ENCODE measurements around the gene WNT8A.

Gene WNT8A

GRCh38 chr5:138109463-138110265, 25.8 kb downstream of the WNT8A start (continued):
- TF ChIP-seq CSRNP3 (CRISPR knock-in tag; IDR thresholded peaks at IDR 0.05) (no peak), ISL1 (CRISPR knock-in tag; IDR thresholded peaks at IDR 0.05) (no peak)

- ATAC-seq, result no peak
- TF ChIP-seq CSDC2 (CRISPR knock-in tag; IDR thresholded peaks at IDR 0.05), result no peak
- no peak for TF ChIP-seq TSHZ2 (CRISPR knock-in tag; IDR thresholded peaks at IDR 0.05)
- no peak for TF ChIP-seq ISL1 (CRISPR knock-in tag; IDR thresholded peaks at IDR 0.05)
- TF ChIP-seq BACH2 (CRISPR knock-in tag; IDR thresholded peaks at IDR 0.05; ENCODE audit: borderline replicate concordance), result no peak
- no peak for TF ChIP-seq POU6F1 (CRISPR knock-in tag; IDR thresholded peaks at IDR 0.05; ENCODE audit: borderline replicate concordance, low read depth)
- TF ChIP-seq TCF4 (CRISPR knock-in tag; IDR thresholded peaks at IDR 0.05; ENCODE audit: borderline replicate concordance), result no peak
- TF ChIP-seq PATZ1 (CRISPR knock-in tag; IDR thresholded peaks at IDR 0.05; ENCODE audit: borderline replicate concordance), result no peak
- no peak for TF ChIP-seq TOX (CRISPR knock-in tag; IDR thresholded peaks at IDR 0.05; ENCODE audit: borderline replicate concordance)
- TF ChIP-seq CREB5 (CRISPR knock-in tag; IDR thresholded peaks at IDR 0.05; ENCODE audit: low read depth), result no peak
- TF ChIP-seq GLIS3 (CRISPR knock-in tag; IDR thresholded peaks at IDR 0.05), result no peak
- no peak for TF ChIP-seq ZNF8 (CRISPR knock-in tag; IDR thresholded peaks at IDR 0.05)
- no peak for TF ChIP-seq ZNF70 (CRISPR knock-in tag; IDR thresholded peaks at IDR 0.05)
- TF ChIP-seq ZNF565 (CRISPR knock-in tag; conservative IDR thresholded peaks at IDR 0.05; ENCODE audit: low read depth), result no peak
These were observed 26.6 kb downstream of the WNT8A start for GRCh38 chr5:138110266-138110963.

GRCh38 chr5:138111181-138111580, 27.3 kb downstream of the WNT8A start:
- TF ChIP-seq POU6F1 (CRISPR knock-in tag; IDR thresholded peaks at IDR 0.05; ENCODE audit: borderline replicate concordance, low read depth) (no peak), ZC3H10 (CRISPR knock-in tag; IDR thresholded peaks at IDR 0.05) (no peak), GLIS3 (CRISPR knock-in tag; IDR thresholded peaks at IDR 0.05) (no peak), ZNF70 (CRISPR knock-in tag; IDR thresholded peaks at IDR 0.05) (no peak), CSDC2 (CRISPR knock-in tag; IDR thresholded peaks at IDR 0.05) (no peak), ESRRG (CRISPR knock-in tag; IDR thresholded peaks at IDR 0.05) (no peak), CREB5 (CRISPR knock-in tag; IDR thresholded peaks at IDR 0.05; ENCODE audit: low read depth) (no peak), TCF4 (CRISPR knock-in tag; IDR thresholded peaks at IDR 0.05; ENCODE audit: borderline replicate concordance) (no peak), OSR1 (CRISPR knock-in tag; IDR thresholded peaks at IDR 0.05) (no peak), RARB (CRISPR knock-in tag; IDR thresholded peaks at IDR 0.05) (no peak), CSRNP3 (CRISPR knock-in tag; IDR thresholded peaks at IDR 0.05) (no peak)
- ATAC-seq, result no peak

Measured in SK-N-SH treated with all-trans-retinoic acid at 6 μM for 48 hours (cell line).